ENCODE results near the gene SUPV3L1. TPM values are rescaled to one million over a fixed set of nuclear protein-coding genes. Genes with fewer than 3 reads are reported as not detected.
"Not testable (repeated sequence)": the region's sequence is repeated elsewhere in the genome, so short reads cannot be mapped to it uniquely, and the experiment has no call there.

Gene SUPV3L1
- 10 to 100 TPM; 29.7 to 38.8 (median 32.2) TPM for total RNA-seq

GRCh38 chr10:69179743-69180524, at the start of gene SUPV3L1:
SUPV3L1 (plus strand) TSS chr10:69180234; CDS start chr10:69180292, 58 bp downstream.
- H3K27me3 ChIP-seq = no peaks in the 10 kb centered on the region
- in situ Hi-C loops (cut with MboI; ENCODE audit: low sequenced_read_pairs in 4 of 4) = loop anchor here in 3 of 4 donors (10.0 to 25.0 kb wide), 3 partner anchors 55 to 418 kb away; partner anchors contain the start of genes KIFBP (in 1 of the 3) and VPS26A (in 1 of the 3)
- ATAC-seq (peak; percentile 97 to 99), DNase-seq (peak; percentile 94 to 96)
- H3K36me3 ChIP-seq = no peaks in the 10 kb centered on the region
- peak within 1 kb of the TSS; percentile 77 to 100 (median 95) for H3K4me3 ChIP-seq
- peak within 1 kb of the TSS; percentile 87 to 98 (median 92) for H3K27ac ChIP-seq
- intact Hi-C loops (cut with DNase I; ENCODE audit: low total_unique reads) = loop anchor here (1.0 to 5.0 kb wide), 4 partner anchors 56 to 653 kb away; partner anchors contain the start of genes CCAR1, SLC25A16 and VPS26A
- H3K9me3 ChIP-seq = no peaks in the 10 kb centered on the region
- peaks cover 27 to 33% of the 10 kb centered on the region in 2 donors for H3K4me1 ChIP-seq
- TF ChIP-seq POLR2A (IDR thresholded peaks at IDR 0.05) (peak; percentile 86), CTCF (IDR thresholded peaks at IDR 0.05 in 4 of 5, conservative IDR thresholded peaks at IDR 0.05 in 1 of 5) (peak in 1 of 5 experiments; percentile 33)

- in situ Hi-C loops (cut with MboI; ENCODE audit: low sequenced_read_pairs in 4 of 4) = no loop called here
- Histone ChIP-seq H3K27ac (peak overlapping the region in 2 of 4 donors; percentile 7 to 34), H3K27me3 (no peaks in the 10 kb centered on the region), H3K9me3 (no peaks in the 10 kb centered on the region), H3K4me3 (no peak overlapping the region), H3K4me1 (peaks cover 23 to 27% of the 10 kb centered on the region in 2 donors), H3K36me3 (peaks cover 0 to 7% of the 10 kb centered on the region in 2 donors)
- no peak for TF ChIP-seq CTCF (IDR thresholded peaks at IDR 0.05 in 4 of 5, conservative IDR thresholded peaks at IDR 0.05 in 1 of 5)
- TF ChIP-seq POLR2A (IDR thresholded peaks at IDR 0.05) = no peak
- DNase-seq (no peak), ATAC-seq (no peak)
- intact Hi-C loops (cut with DNase I; ENCODE audit: low total_unique reads) = no loop called here
These were observed 49.8 kb upstream of the SUPV3L1 start for GRCh38 chr10:69130251-69130650.

- no peak overlapping the region for H3K27ac ChIP-seq
- DNase-seq (no peak), ATAC-seq (no peak)
- H3K4me1 ChIP-seq = no peaks in the 10 kb centered on the region
- H3K9me3 ChIP-seq = no peaks in the 10 kb centered on the region
- TF ChIP-seq POLR2A (IDR thresholded peaks at IDR 0.05) (no peak), CTCF (IDR thresholded peaks at IDR 0.05 in 4 of 5, conservative IDR thresholded peaks at IDR 0.05 in 1 of 5) (no peak)
- no peak overlapping the region for H3K4me3 ChIP-seq
- H3K27me3 ChIP-seq = no peaks in the 10 kb centered on the region
- intact Hi-C loops (cut with DNase I; ENCODE audit: low total_unique reads) (no loop called here), in situ Hi-C loops (cut with MboI; ENCODE audit: low sequenced_read_pairs in 4 of 4) (no loop called here)
- H3K36me3 ChIP-seq = peaks cover 0 to 17% of the 10 kb centered on the region in 2 donors
These were observed 40.1 kb upstream of the SUPV3L1 start for GRCh38 chr10:69139961-69140360.

GRCh38 chr10:69141304-69141703, 38.7 kb upstream of the SUPV3L1 start:
- Histone ChIP-seq H3K9me3 (no peaks in the 10 kb centered on the region), H3K27ac (no peak overlapping the region), H3K27me3 (no peaks in the 10 kb centered on the region), H3K4me1 (no peaks in the 10 kb centered on the region), H3K4me3 (no peak overlapping the region), H3K36me3 (peaks cover 0 to 14% of the 10 kb centered on the region in 2 donors)
- intact Hi-C loops (cut with DNase I; ENCODE audit: low total_unique reads) = no loop called here
- DNase-seq = no peak
- TF ChIP-seq POLR2A (IDR thresholded peaks at IDR 0.05) = no peak
- TF ChIP-seq CTCF (IDR thresholded peaks at IDR 0.05 in 4 of 5, conservative IDR thresholded peaks at IDR 0.05 in 1 of 5) = no peak
- in situ Hi-C loops (cut with MboI; ENCODE audit: low sequenced_read_pairs in 4 of 4) = no loop called here
- no peak for ATAC-seq

GRCh38 chr10:69142074-69142473, 38.0 kb upstream of the SUPV3L1 start:
- H3K9me3 ChIP-seq; H3K27me3 ChIP-seq; H3K27ac ChIP-seq; H3K4me3 ChIP-seq; intact Hi-C loops (cut with DNase I; ENCODE audit: low total_unique reads); DNase-seq; H3K36me3 ChIP-seq; ATAC-seq; in situ Hi-C loops (cut with MboI; ENCODE audit: low sequenced_read_pairs in 4 of 4); H3K4me1 ChIP-seq: not testable (repeated sequence)
